Upper lobe of left lung (tissue), 4 donors: ENCODE data around the gene MNX1.

Experiments used
- CTCF ChIP-seq, 6 experiments: fragments of 450-650 bp in 4 of 6; fragments of 200-600 bp in 2 of 6; sonication (generic) in 2 of 6; IDR thresholded peaks; one replicate each; pipeline ENCODE4 v1.5.1; 2016 to 2019; ENCODE audit warnings: antibody characterized with exemption in 6 of 6
- EP300 ChIP-seq, 4 donors: sonication (generic); formaldehyde crosslinking; IDR thresholded peaks; one replicate each; pipeline ENCODE4 v1.5.1; 2017; ENCODE audit warnings: antibody characterized with exemption in 4 of 4, control low read depth in 2 of 4
- POLR2A ChIP-seq, 4 donors: fragments of 450-650 bp; IDR thresholded peaks; one replicate each; pipeline ENCODE4 v1.5.1; 2016 to 2017; ENCODE audit warnings: antibody characterized with exemption in 4 of 4, mild to moderate bottlenecking in 2 of 4
- POLR2AphosphoS5 ChIP-seq, 2 donors: sonication (generic); formaldehyde crosslinking; IDR thresholded peaks; one replicate each; pipeline ENCODE4 v1.5.1; 2017; ENCODE audit warnings: antibody characterized with exemption in 2 of 2

DNA sequence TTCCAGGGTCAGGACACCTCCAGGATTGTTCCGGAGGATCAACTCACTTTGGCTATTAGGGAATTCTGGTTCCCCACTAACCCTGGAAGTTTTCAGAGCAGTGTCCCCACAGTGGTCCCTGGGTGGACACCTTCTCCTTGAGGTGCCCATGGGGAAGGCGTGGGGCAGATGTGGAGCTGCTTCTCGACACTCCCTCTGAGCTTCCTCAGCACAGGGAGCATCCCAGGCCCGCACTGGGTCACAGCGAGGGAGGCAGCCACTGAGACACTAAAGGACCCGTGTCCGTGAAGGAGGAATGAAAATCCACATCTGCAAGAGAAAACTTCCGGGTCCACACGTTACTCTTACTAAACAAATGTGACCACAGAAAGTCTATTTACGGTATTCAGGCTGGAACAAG lies 48.2 kb upstream of the MNX1 start:
- no peak for TF ChIP-seq POLR2A (IDR thresholded peaks at IDR 0.05)
- TF ChIP-seq CTCF (IDR thresholded peaks at IDR 0.05), result no peak
- no peak for TF ChIP-seq EP300 (IDR thresholded peaks at IDR 0.05)
- TF ChIP-seq POLR2AphosphoS5 (IDR thresholded peaks at IDR 0.05), result no peak
